Heart right ventricle (tissue), 16 donors: ENCODE results near the gene CEP95. TPM values are rescaled to one million over a fixed set of nuclear protein-coding genes. Genes with fewer than 3 reads are reported as not detected.

ENCODE experiments used
- ATAC-seq, 8 donors: fragments of 200-7000 bp; cut with Tn5 transposase; one replicate each; pipeline ENCODE4 v1.9.1; 2020; ENCODE audit warnings: mild to moderate bottlenecking in 8 of 8, moderate library complexity in 8 of 8, moderate number of reproducible peaks in 1 of 8
- DNase-seq, 2 donors: peaks; one replicate each; pipeline ENCODE4 v3.0.0-alpha.2; 2020
- H3K27ac ChIP-seq, 10 donors: fragments of 200-600 bp; sonication (generic) in 2 of 10; one replicate each; pipeline versions ENCODE4 v1.5.0 to v1.8.0; 2020 to 2022; ENCODE audit warnings: mild to moderate bottlenecking in 3 of 10
- H3K27me3 ChIP-seq, 7 donors: fragments of 200-600 bp; one replicate each; pipeline ENCODE4 v1.8.0; 2021 to 2022; ENCODE audit warnings: mild to moderate bottlenecking in 2 of 7
- H3K36me3 ChIP-seq, 9 donors: fragments of 200-600 bp; sonication (generic) in 1 of 9; one replicate each; pipeline versions ENCODE4 v1.5.0 to v1.8.0; 2020 to 2022; ENCODE audit warnings: mild to moderate bottlenecking in 2 of 9
- H3K4me1 ChIP-seq, 9 donors: fragments of 200-600 bp; sonication (generic) in 1 of 9; one replicate each; pipeline versions ENCODE4 v1.5.0 to v1.8.0; 2020 to 2022; ENCODE audit warnings: mild to moderate bottlenecking in 4 of 9
- H3K4me3 ChIP-seq, 10 donors: fragments of 200-600 bp; sonication (generic) in 2 of 10; one replicate each; pipeline versions ENCODE4 v1.5.0 to v1.8.0; 2020 to 2022; ENCODE audit warnings: mild to moderate bottlenecking in 7 of 10, moderate library complexity in 2 of 10
- H3K9me3 ChIP-seq, 11 donors: fragments of 200-600 bp in 10 of 11; sonication (generic) in 2 of 11; one replicate each; pipeline versions ENCODE4 v1.5.0 to v1.8.0; 2013 to 2022; ENCODE audit warnings: mild to moderate bottlenecking in 2 of 11, control low read depth in 1 of 11, moderate library complexity in 1 of 11
- CTCF ChIP-seq, 9 donors: fragments of 200-600 bp; sonication (generic) in 2 of 9; IDR thresholded peaks; one replicate each; pipeline versions ENCODE4 v1.5.0 to v1.8.0; 2021 to 2022; ENCODE audit warnings: antibody characterized with exemption in 9 of 9, mild to moderate bottlenecking in 5 of 9, moderate library complexity in 1 of 9
- WGBS, 2 donors: extraction: QIAGEN DNeasy Blood & Tissue Kit; methylation state at CpG; one replicate each; pipeline ENCODE4 v1.1.7; 2013; ENCODE audit warnings: inconsistent platforms in 1 of 2; 5-methylcytosine and 5-hydroxymethylcytosine counted together
- intact Hi-C, 10 donors: fragments of 100-400 bp; cut with DNase I; formaldehyde crosslinking; loops; one replicate each; pipeline versions ENCODE4 v1.11.1 to v1.14.2; 2022
- polyA plus RNA-seq, 2 donors: library from polyadenylated mRNA; stranded (reverse); fragments of 200-250 nt; gene quantifications; one replicate each; pipeline ENCODE4 v1.2.3, GENCODE V29; 2013
- total RNA-seq, 10 donors: library from RNA; stranded (reverse); fragmentation: NEBNext Ultra II Directional in 3 of 10; extraction: Animal tissue kit (Norgen Biotek cat#: 25700) in 3 of 10; gene quantifications; one replicate each; pipeline versions ENCODE4 v1.2.1 to v1.2.4, GENCODE V29; 2021 to 2023
- donor health status: Arrhythmogenic right ventricular cardiomyopathy.
- donor health status: ischemic (EF 13 %, LVEDD 7.1; RV severe dilation, severe dysfunction).
- donor health status: healthy with polysubstance abuse.
- donor health status: DM: no; HTN: yes; CAD: no.
- donor health status: DM: no; HTN: no; CAD: no.
- donor health status: ischemic (EF 25% LVEDD 6.9; RV normal size, moderate dysfunction).
- donor health status: ischemic (EF 25% LVEDD 5.7; RV mildly dilated, moderate dysfunction).
- donor health status: healthy.
- donor health status: DM: yes; HTN: yes; CAD: no.
- donor health status: Ischemic cardiomyopathy.
- donor health status: ischemic (EF 35%, LVEDD 5.7; RV mildly dilated, moderate dysfunction).
- donor health status: nonischemic (EF 11% LVEDD 7.7; RV severe dilation, severe dysfunction).
- donor health status: DM: yes; HTN: yes; CAD: no.
- donor health status: PGD.
- donor health status: ischemic (EF 29% LVEDD 5.4; RV normal size, mild dysfunction).
- donor health status: nonischemic (EF 23%, LVEDD 6.1; RV moderate dilation, normal function).

The CEP95 gene
- total and polyA plus RNA-seq, 12 donors = 8.6 to 62.4 (median 14.6) TPM

GRCh38 chr17:64555281-64555680 lies 48.5 kb downstream of the CEP95 start:
- Histone ChIP-seq H3K4me3 (no peak overlapping the region), H3K36me3 (peaks cover 0 to 100% (median 20%) of the 10 kb centered on the region in 9 donors), H3K27me3 (no peaks in the 10 kb centered on the region), H3K27ac (no peak overlapping the region), H3K9me3 (no peaks in the 10 kb centered on the region), H3K4me1 (no peaks in the 10 kb centered on the region)
- no peak for TF ChIP-seq CTCF (IDR thresholded peaks at IDR 0.05)
- 87 to 90% methylated on average over 4 of the region's 4 CpGs for WGBS, 2 donors
- no peak for DNase-seq
- ATAC-seq = no peak
- intact Hi-C loops = no loop called here

- WGBS, 2 donors = 93 to 95% methylated on average over 1 of the region's 1 CpG
- no peak overlapping the region for H3K27ac ChIP-seq
- H3K4me3 ChIP-seq = no peak overlapping the region
- intact Hi-C loops = loop anchor here in 1 of 10 donors (10.0 kb wide), 1 partner anchor 81 kb away; no protein-coding TSS in a partner anchor
- ATAC-seq = no peak
- no peaks in the 10 kb centered on the region for H3K27me3 ChIP-seq
- peaks cover 0 to 10% (median 0%) of the 10 kb centered on the region in 9 donors for H3K4me1 ChIP-seq
- no peak for DNase-seq
- no peaks in the 10 kb centered on the region for H3K9me3 ChIP-seq
- H3K36me3 ChIP-seq = peaks cover 0 to 86% (median 9%) of the 10 kb centered on the region in 9 donors
- no peak for TF ChIP-seq CTCF (IDR thresholded peaks at IDR 0.05)
Measured at GRCh38 chr17:64564098-64564497, 57.3 kb downstream of the CEP95 start.

- intact Hi-C loops = loop anchor here in 1 of 10 donors (10.0 kb wide), 1 partner anchor 79 kb away; no protein-coding TSS in a partner anchor
- DNase-seq (no peak), ATAC-seq (no peak)
- peaks cover 0 to 86% (median 13%) of the 10 kb centered on the region in 9 donors for H3K36me3 ChIP-seq
- peaks cover 0 to 10% (median 0%) of the 10 kb centered on the region in 9 donors for H3K4me1 ChIP-seq
- H3K27me3 ChIP-seq = no peaks in the 10 kb centered on the region
- no peak overlapping the region for H3K4me3 ChIP-seq
- H3K9me3 ChIP-seq = no peaks in the 10 kb centered on the region
- no peak for TF ChIP-seq CTCF (IDR thresholded peaks at IDR 0.05)
- H3K27ac ChIP-seq = no peak overlapping the region
Measured at GRCh38 chr17:64565563-64565962, 58.8 kb downstream of the CEP95 start.

GRCh38 chr17:64571746-64572145 lies 65.0 kb downstream of the CEP95 start:
- intact Hi-C loops = loop anchor here in 1 of 10 donors (10.0 kb wide), 1 partner anchor 73 kb away; no protein-coding TSS in a partner anchor
- H3K9me3 ChIP-seq = no peaks in the 10 kb centered on the region
- WGBS, 2 donors = 71 to 74% methylated on average over 6 of the region's 6 CpGs
- H3K4me1 ChIP-seq = peaks cover 0 to 14% (median 5%) of the 10 kb centered on the region in 9 donors
- TF ChIP-seq CTCF (IDR thresholded peaks at IDR 0.05) = no peak
- H3K27ac ChIP-seq = no peak overlapping the region
- no peak for ATAC-seq
- H3K36me3 ChIP-seq = peaks cover 0 to 84% (median 15%) of the 10 kb centered on the region in 9 donors
- H3K4me3 ChIP-seq = no peak overlapping the region
- H3K27me3 ChIP-seq = no peaks in the 10 kb centered on the region
- DNase-seq = no peak
